Measurements from ENCODE around the gene DOCK7.

- TF ChIP-seq NRF1 (IDR thresholded peaks at IDR 0.05; ENCODE audit: low read depth, low read length) (no peak), GATA2 (CRISPR knock-in tag; IDR thresholded peaks at IDR 0.05) (no peak), JUND (IDR thresholded peaks at IDR 0.05) (no peak), POLR2AphosphoS5 (IDR thresholded peaks at IDR 0.05; ENCODE audit: low read depth, low read length) (no peak), CTCF (IDR thresholded peaks at IDR 0.05) (no peak), YY1 (IDR thresholded peaks at IDR 0.05; ENCODE audit: low read depth) (no peak), RAD21 (IDR thresholded peaks at IDR 0.05; ENCODE audit: low read length) (no peak), REST (IDR thresholded peaks at IDR 0.05; ENCODE audit: low read depth, low read length) (no peak), TAF1 (IDR thresholded peaks at IDR 0.05; ENCODE audit: borderline replicate concordance, low read depth, low read length) (no peak), MXI1 (IDR thresholded peaks at IDR 0.05; ENCODE audit: low read depth, low read length) (no peak)
- TF ChIP-seq, protein P1, sequence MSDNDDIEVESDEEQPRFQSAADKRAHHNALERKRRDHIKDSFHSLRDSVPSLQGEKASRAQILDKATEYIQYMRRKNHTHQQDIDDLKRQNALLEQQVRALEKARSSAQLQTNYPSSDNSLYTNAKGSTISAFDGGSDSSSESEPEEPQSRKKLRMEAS (IDR thresholded peaks at IDR 0.05; ENCODE audit: low read depth): no peak
Measured at GRCh38 chr1:62561306-62561705, 126.9 kb downstream of the DOCK7 start.

Data from SK-N-SH (cell line).